ENCODE results near the gene HCN4.

HCN4 gene

GRCh38 chr15:73336756-73337155 lies 32.0 kb downstream of the HCN4 start:
- H3K4me3 ChIP-seq (ENCODE audit: low read depth, low read length): no peak overlapping the region
- no peak for TF ChIP-seq MAX (IDR thresholded peaks at IDR 0.05; ENCODE audit: low read depth, low read length)
- no peak for TF ChIP-seq POLR2A (IDR thresholded peaks at IDR 0.05; ENCODE audit: extremely low read depth, insufficient read length)
- no peak for TF ChIP-seq CTCF (IDR thresholded peaks at IDR 0.05; ENCODE audit: low read depth, low read length)
- no peak for TF ChIP-seq MYC (IDR thresholded peaks at IDR 0.05; ENCODE audit: low read depth, low read length)
- DNase-seq (ENCODE audit: low read depth): no peak

GRCh38 chr15:73335471-73335870 lies 33.3 kb downstream of the HCN4 start:
- DNase-seq (ENCODE audit: low read depth): no peak
- TF ChIP-seq CTCF (IDR thresholded peaks at IDR 0.05; ENCODE audit: low read depth, low read length): no peak
- no peak for TF ChIP-seq MAX (IDR thresholded peaks at IDR 0.05; ENCODE audit: low read depth, low read length)
- TF ChIP-seq POLR2A (IDR thresholded peaks at IDR 0.05; ENCODE audit: extremely low read depth, insufficient read length): no peak
- no peak for TF ChIP-seq MYC (IDR thresholded peaks at IDR 0.05; ENCODE audit: low read depth, low read length)
- H3K4me3 ChIP-seq (ENCODE audit: low read depth, low read length): no peak overlapping the region

- no peak overlapping the region for H3K4me3 ChIP-seq (ENCODE audit: low read depth, low read length)
- no peak for DNase-seq (ENCODE audit: low read depth)
- TF ChIP-seq MYC (IDR thresholded peaks at IDR 0.05; ENCODE audit: low read depth, low read length) (no peak), POLR2A (IDR thresholded peaks at IDR 0.05; ENCODE audit: extremely low read depth, insufficient read length) (no peak), MAX (IDR thresholded peaks at IDR 0.05; ENCODE audit: low read depth, low read length) (no peak), CTCF (IDR thresholded peaks at IDR 0.05; ENCODE audit: low read depth, low read length) (no peak)
Observed at GRCh38 chr15:73335026-73335425, 33.7 kb downstream of the HCN4 start.

- TF ChIP-seq MYC (IDR thresholded peaks at IDR 0.05; ENCODE audit: low read depth, low read length): no peak
- TF ChIP-seq CTCF (IDR thresholded peaks at IDR 0.05; ENCODE audit: low read depth, low read length): no peak
- TF ChIP-seq MAX (IDR thresholded peaks at IDR 0.05; ENCODE audit: low read depth, low read length): no peak
- TF ChIP-seq POLR2A (IDR thresholded peaks at IDR 0.05; ENCODE audit: extremely low read depth, insufficient read length): no peak
- no peak overlapping the region for H3K4me3 ChIP-seq (ENCODE audit: low read depth, low read length)
- DNase-seq (ENCODE audit: low read depth): no peak
Observed at GRCh38 chr15:73334086-73334485, 34.7 kb downstream of the HCN4 start.

GRCh38 chr15:73333001-73333400 lies 35.8 kb downstream of the HCN4 start:
- H3K4me3 ChIP-seq (ENCODE audit: low read depth, low read length): no peak overlapping the region
- no peak for TF ChIP-seq POLR2A (IDR thresholded peaks at IDR 0.05; ENCODE audit: extremely low read depth, insufficient read length)
- no peak for TF ChIP-seq CTCF (IDR thresholded peaks at IDR 0.05; ENCODE audit: low read depth, low read length)
- TF ChIP-seq MYC (IDR thresholded peaks at IDR 0.05; ENCODE audit: low read depth, low read length): no peak
- no peak for TF ChIP-seq MAX (IDR thresholded peaks at IDR 0.05; ENCODE audit: low read depth, low read length)
- DNase-seq (ENCODE audit: low read depth): no peak
